GM10248 (cell line): ENCODE data around the gene BCO2.

Experiments
- CTCF ChIA-PET: fragments of 300-600 bp; sonication (Branson Sonifier 250); formaldehyde crosslinking; extraction: SDS; loops from one replicate; lab custom pipeline; 2021; ENCODE audit warnings: antibody characterized with exemption; lab: Yijun Ruan, JAX
- POLR2A ChIA-PET: fragments of 350-650 bp; sonication (Branson Sonifier 250); formaldehyde crosslinking; extraction: SDS; loops from one replicate; lab custom pipeline; 2020; ENCODE audit warnings: antibody characterized with exemption; lab: Yijun Ruan, JAX
- DNase-seq: peaks from one replicate; pipeline ENCODE4 v3.0.0; 2012; ENCODE audit errors: extremely low spot score
- TF ChIP-seq, protein P1 (sequence below): IDR thresholded peaks from 2 replicates; pipeline ENCODE4 v1.5.1; 2012; ENCODE audit warnings: mild to moderate bottlenecking, low read depth; ENCODE audit errors: extremely low read depth, missing control alignments, control extremely low read depth

The BCO2 gene

DNA sequence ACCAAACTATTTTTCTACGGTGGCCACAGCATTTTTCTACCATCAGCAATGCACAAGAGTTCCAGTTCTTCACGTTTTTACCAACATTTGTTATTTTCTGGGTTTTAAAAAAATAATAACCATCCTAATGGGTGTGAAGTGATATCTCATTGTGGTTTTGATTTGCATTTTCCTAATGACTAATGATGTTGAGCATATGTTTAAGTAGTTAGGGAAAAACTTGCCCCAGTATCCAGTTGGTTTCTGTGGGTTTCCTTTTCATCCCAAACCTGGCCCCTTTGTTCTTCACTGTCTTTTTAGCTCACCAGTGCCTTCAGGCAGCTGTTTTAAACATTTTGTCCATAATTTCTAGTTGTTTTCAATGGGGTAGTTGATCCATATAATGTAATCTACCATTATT lies 36.2 kb downstream of the BCO2 start:
- ChIA-PET POLR2A (no interaction called here), CTCF (interaction anchor here (0.7 to 1.7 kb wide), 4 partner anchors 10 to 71 kb away, joined by 3 to 7 read pairs (median 4); no protein-coding TSS in a partner anchor)
- DNase-seq: no peak
- TF ChIP-seq, protein P1, sequence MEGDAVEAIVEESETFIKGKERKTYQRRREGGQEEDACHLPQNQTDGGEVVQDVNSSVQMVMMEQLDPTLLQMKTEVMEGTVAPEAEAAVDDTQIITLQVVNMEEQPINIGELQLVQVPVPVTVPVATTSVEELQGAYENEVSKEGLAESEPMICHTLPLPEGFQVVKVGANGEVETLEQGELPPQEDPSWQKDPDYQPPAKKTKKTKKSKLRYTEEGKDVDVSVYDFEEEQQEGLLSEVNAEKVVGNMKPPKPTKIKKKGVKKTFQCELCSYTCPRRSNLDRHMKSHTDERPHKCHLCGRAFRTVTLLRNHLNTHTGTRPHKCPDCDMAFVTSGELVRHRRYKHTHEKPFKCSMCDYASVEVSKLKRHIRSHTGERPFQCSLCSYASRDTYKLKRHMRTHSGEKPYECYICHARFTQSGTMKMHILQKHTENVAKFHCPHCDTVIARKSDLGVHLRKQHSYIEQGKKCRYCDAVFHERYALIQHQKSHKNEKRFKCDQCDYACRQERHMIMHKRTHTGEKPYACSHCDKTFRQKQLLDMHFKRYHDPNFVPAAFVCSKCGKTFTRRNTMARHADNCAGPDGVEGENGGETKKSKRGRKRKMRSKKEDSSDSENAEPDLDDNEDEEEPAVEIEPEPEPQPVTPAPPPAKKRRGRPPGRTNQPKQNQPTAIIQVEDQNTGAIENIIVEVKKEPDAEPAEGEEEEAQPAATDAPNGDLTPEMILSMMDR: no peak

DNA sequence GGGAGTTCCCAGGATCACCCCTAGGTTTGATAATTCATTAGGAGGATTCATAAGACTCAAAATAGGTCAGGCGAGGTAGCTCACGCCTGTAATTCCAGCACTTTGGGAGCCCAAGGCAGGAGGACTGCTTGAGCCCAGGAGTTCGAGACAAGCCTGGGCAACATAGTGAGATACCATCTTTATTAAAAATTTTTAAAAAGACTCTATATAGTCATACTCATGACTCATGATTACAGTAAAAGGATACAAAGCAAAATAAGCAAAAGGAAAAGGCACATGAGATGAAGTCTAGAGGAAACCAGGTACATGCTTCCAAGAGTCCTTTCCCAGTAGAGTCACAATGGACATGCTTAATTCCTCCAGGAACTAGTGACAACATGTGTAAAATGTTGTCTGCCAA lies 37.0 kb downstream of the BCO2 start:
- TF ChIP-seq, protein P1: no peak
- ChIA-PET POLR2A (no interaction called here), CTCF (interaction anchor here (1.3 to 1.7 kb wide), 3 partner anchors 67 to 70 kb away, joined by 4 to 7 read pairs (median 4); no protein-coding TSS in a partner anchor)
- no peak for DNase-seq

DNA sequence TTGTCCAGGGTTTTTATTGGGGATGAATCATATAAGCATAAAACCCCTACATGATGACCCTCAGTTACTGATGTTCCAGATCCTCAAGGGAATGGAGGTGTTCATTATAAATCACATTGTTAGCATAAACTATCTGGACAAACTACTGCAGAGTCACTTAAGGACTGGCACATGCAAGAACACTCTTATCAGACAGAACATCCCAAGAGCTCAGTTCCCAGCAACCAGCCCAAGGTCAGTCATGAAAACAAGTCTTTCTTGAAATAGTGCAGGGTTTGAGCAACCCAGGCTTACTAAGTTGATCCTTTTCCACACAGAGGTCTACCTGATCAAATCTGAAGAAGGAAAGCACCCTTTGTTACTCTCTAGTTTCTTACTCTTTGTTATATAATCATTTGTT lies 37.4 kb downstream of the BCO2 start:
- no peak for DNase-seq
- CTCF ChIA-PET: interaction anchor here (1.3 to 1.7 kb wide), 3 partner anchors 66 to 69 kb away, joined by 4 to 7 read pairs (median 4); no protein-coding TSS in a partner anchor
- POLR2A ChIA-PET: no interaction called here
- TF ChIP-seq, protein P1: no peak

DNA sequence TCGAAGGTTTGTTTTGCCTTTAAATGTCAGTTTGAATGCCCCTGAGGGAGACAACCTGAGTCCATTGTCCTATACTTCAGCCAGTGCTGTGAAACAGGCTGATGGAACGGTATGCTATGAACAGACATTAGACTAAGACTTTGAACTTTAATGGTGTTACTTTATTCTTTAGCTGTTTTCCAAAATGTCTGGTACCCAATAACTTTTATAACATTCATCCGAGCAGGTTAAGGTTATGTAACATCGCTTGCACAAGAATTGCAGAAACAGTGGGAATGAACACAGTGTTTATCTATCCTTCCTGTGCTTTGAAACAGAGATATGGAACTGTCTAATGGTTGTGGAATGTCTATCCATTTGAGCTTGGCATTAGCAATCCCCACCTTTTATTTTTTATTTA lies 38.4 kb downstream of the BCO2 start:
- POLR2A ChIA-PET: no interaction called here
- no peak for DNase-seq
- TF ChIP-seq, protein P1: no peak
- CTCF ChIA-PET: interaction anchor here (1.5 to 12.0 kb wide), 3 partner anchors 10 to 99 kb away, joined by 3 to 374 read pairs (median 4); no protein-coding TSS in a partner anchor

DNA sequence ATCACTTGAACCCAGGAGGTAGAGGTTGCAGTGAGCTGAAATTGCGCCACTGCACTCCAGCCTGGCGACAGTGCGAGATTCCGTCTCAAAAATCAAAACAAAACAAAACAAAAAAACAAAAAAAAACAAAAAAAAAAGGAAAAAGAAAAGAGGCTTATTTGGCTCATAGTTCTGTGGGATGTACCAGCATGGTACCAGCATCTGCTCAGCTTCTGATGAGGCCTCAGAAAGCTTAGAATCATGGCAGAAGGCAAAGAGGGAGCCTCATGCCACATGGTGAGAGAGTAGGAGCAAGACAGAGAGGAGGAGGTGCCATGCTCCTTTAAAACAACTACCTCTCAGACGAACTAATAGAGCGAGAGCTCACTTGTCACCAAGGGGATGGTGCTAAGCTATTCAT lies 40.3 kb downstream of the BCO2 start:
- TF ChIP-seq, protein P1: no peak
- CTCF ChIA-PET: interaction anchor here (1.1 to 12.0 kb wide), 3 partner anchors 13 to 1074 kb away, joined by 3 to 374 read pairs (median 4); no protein-coding TSS in a partner anchor
- DNase-seq: no peak
- POLR2A ChIA-PET: no interaction called here

DNA sequence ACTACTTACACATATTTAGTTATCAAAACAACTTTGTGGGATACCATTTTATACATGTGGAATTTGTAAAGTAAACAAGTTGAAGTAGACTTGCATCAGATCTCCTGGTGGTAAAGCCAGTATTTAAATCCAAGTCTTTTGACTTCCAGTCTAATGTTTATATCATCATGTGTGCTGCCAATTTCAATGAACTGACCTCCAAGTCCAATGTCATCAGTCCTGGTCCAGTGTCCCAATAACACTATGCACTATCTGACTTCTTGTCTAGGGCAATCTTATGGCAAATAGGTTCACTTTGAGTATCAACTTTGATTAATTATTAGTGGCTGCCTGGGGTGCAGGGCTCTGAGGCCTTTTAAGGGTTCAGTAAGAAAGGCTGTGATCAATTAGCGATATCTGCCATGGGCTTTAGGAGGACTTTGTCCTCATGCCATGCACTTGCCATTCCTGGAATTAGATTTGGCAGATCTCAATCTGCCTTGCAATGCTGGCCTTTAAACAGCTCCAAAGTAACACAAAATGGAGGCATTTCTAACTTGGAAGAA lies 41.3 kb downstream of the BCO2 start:
- CTCF ChIA-PET: interaction anchor here (1.1 to 12.0 kb wide), 3 partner anchors 12 to 1073 kb away, joined by 3 to 374 read pairs (median 4); no protein-coding TSS in a partner anchor
- POLR2A ChIA-PET: no interaction called here
- TF ChIP-seq, protein P1: no peak
- no peak for DNase-seq
